AG09309 (cell line): ENCODE data around the gene PCDH9.

ENCODE experiments used
- DNase-seq: peaks from one replicate; pipeline ENCODE4 v3.0.0-alpha.2; 2010; ENCODE audit warnings: low read depth
- H3K4me3 ChIP-seq: 2 replicates; pipeline ENCODE4 v1.5.1; 2011; ENCODE audit warnings: mild to moderate bottlenecking, low read depth, low read length, moderate library complexity; ENCODE audit not compliant: control insufficient read depth
- CTCF ChIP-seq: IDR thresholded peaks from 2 replicates; pipeline ENCODE4 v1.5.1; 2011; ENCODE audit warnings: mild to moderate bottlenecking, low read depth, low read length, inconsistent platforms; ENCODE audit not compliant: insufficient read depth, control insufficient read depth; ENCODE audit errors: missing control alignments

Gene PCDH9

GRCh38 chr13:67225252-67226159 lies 4.6 kb downstream of the PCDH9 start:
- no peak for TF ChIP-seq CTCF
- H3K4me3 ChIP-seq = no peak overlapping the region
- DNase-seq = no peak

- DNase-seq = peak; percentile 37
- H3K4me3 ChIP-seq = no peak overlapping the region
- TF ChIP-seq CTCF = peak; percentile 66
Measured at GRCh38 chr13:67224148-67224846, 5.8 kb downstream of the PCDH9 start.

- TF ChIP-seq CTCF = no peak
- no peak overlapping the region for H3K4me3 ChIP-seq
- DNase-seq = no peak
Measured at GRCh38 chr13:67223742-67224141, 6.4 kb downstream of the PCDH9 start.

- DNase-seq = no peak
- H3K4me3 ChIP-seq = no peak overlapping the region
Measured at GRCh38 chr13:67223024-67223423, 7.1 kb downstream of the PCDH9 start.

GRCh38 chr13:67221630-67222226 lies 8.4 kb downstream of the PCDH9 start:
- no peak for DNase-seq
- no peak for TF ChIP-seq CTCF
- H3K4me3 ChIP-seq = no peak overlapping the region

More at GRCh38 chr13:67223024-67223423, 7.1 kb downstream of the PCDH9 start:
- no peak for TF ChIP-seq CTCF

- no peak for DNase-seq
- H3K4me3 ChIP-seq = no peak overlapping the region
- no peak for TF ChIP-seq CTCF
Measured at GRCh38 chr13:67219113-67219512, 11.0 kb downstream of the PCDH9 start.
